ENCODE results near the gene CACNA2D3.

The CACNA2D3 gene

DNA sequence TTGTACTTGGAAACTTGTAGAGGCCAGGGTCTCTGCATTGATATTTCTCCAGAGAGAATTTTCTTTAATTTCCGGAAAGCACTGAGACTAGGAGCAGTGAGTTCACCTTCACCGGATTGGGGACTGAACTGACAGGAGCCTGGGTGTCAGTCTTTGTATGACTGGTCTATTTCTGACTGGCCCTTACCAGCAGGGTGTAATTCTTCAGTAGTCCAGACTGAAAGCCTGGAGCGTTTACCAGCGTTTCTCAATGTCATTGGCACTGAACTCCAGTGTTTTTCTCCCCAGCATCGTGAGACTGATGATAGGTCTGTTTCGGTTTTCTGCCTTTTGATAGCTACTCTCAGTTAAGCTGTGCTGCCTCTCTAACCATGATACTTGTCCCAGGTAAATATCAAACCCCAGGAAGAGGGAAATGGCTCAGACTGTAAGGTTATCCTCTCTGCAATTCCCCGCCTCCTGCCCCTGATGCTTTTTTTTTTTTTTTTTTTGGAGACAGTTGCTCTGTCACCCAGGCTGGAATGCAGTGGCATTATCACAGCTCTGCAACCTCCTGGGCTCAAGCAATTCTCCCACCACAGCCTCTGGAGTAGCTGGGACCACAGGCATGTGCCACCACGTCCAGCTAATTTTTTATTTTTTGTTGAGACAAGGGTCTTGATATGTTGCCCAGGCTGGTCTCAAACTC lies 103.6 kb downstream of the CACNA2D3 start:
- DNase-seq, result no peak

DNA sequence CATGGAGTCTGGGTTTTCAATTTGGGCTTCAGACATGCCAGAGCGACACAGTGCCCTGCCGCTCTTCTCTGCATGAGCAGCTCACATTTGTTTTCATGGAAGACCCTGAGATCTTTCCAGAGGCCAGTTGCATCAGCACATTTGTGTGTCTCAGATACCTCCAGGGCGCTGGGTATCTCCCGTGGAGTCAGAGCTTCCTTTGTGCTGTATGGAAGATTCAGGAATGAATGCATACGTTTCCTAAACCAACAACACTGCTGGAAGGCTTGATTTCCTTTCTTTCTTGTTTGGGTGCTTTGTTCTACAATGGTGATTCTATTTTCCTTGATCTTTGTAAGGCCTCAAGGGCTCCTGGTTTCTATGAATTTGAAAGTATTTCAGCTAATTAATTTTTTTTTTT lies 106.5 kb downstream of the CACNA2D3 start:
- no peak for DNase-seq

DNA sequence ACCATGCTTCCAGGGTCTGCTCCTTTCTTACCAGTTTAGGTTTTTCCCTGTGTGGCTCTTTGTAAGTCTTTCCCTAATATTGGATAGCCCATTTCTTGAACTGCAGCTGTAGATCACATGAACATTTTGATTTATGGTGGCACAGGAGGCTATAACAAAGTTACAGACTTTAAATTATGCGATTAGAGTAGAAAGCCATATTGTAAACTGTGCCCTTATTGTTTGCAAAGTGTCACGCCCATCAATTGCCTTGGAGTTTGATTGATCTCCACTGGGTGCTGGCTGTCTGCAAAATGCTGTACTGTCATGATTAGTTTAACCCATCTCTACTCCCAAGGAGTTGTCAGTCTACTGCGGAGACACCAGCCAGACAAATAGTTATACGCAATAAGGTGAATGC lies 110.3 kb downstream of the CACNA2D3 start:
- no peak for DNase-seq

DNA sequence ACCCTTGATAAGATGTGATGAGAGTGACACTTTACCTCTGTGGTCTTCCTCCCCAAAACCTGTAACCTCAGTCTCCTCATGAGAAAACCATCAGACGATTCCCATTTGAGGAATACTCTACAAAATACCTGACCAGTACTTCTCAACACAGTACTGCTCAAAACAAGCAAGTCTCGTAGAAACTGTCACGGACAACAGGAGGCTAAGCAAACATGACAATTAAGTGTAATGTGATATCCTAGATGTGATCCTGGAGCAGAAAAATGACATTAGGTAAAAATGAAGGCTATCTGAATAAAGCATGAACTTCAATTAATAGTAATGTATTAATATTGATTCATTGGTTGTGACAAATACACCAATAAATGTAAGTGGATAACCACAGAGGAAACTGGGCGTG lies 113.6 kb downstream of the CACNA2D3 start:
- DNase-seq, result no peak

DNA sequence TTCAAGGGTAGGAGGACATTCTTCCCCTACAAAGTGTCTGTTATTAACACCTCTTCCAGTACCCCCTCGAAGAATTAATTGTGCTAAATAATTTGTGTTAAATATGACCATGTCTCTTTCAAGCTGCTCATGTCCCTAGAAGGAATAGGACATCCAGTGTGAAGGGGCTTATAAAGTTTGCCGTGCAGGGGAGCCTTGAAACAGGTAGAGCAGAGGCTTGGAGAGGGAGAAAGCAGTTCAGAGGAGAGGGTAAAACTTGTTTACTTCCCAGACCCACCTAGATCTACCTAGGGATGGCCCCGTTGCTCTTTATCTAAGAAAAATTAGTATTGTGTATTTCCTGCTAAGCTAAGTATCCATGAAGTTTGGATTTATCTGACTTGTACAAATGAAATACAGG lies 114.8 kb downstream of the CACNA2D3 start:
- DNase-seq, result no peak

DNA sequence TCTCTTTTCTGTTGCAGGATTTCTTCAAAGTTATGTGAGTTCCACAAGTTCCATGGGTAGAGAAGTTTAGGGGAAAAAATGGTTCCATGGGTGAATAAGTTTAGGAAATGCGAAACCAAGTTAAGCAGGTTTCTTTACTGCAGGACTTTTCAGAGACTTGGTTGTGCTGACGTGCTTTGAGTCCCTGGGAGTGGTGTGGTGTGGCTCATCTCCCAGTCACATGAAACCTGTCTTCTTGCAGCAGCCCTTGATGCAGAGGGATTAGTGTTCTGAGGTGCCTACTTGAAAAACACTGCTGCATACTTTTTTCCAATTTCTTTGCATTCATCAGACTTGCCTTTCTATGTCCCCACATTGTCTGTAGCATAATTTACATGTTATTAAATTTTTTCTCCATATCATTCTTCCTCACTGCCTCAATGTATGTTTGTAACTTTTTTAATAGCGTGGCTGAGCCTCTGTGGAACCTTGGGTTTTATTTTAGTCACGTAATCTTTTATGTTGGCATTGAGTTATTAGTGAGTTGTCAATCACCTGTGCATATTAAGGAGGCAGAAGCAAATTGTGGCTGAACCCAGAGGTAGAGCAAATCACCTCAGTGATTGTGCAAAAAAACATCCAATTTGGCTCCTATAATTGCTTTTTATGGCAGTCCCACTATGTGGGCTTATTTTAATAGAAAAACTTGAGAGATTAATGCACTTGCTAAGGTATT lies 115.6 kb downstream of the CACNA2D3 start:
- no peak for DNase-seq

DNA sequence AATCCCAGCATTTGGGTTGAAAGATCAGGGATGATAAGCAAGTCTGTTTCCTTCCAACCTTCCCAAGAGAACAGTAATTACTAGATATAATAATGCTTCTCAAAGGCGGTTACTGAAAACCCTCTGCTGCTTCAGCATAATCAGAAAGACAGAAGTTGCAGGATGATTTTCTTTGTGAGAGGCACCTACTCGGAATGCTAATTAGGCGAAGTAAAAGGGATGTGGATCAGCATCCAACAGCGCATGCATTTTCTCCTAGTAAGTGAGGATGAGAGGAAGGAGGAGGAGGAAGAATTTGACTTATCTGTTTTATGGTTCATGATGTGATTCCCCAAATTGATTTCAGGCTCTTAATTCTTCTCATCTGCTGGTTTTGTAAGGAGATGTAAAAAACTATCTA lies 118.0 kb downstream of the CACNA2D3 start:
- no peak for DNase-seq

DNA sequence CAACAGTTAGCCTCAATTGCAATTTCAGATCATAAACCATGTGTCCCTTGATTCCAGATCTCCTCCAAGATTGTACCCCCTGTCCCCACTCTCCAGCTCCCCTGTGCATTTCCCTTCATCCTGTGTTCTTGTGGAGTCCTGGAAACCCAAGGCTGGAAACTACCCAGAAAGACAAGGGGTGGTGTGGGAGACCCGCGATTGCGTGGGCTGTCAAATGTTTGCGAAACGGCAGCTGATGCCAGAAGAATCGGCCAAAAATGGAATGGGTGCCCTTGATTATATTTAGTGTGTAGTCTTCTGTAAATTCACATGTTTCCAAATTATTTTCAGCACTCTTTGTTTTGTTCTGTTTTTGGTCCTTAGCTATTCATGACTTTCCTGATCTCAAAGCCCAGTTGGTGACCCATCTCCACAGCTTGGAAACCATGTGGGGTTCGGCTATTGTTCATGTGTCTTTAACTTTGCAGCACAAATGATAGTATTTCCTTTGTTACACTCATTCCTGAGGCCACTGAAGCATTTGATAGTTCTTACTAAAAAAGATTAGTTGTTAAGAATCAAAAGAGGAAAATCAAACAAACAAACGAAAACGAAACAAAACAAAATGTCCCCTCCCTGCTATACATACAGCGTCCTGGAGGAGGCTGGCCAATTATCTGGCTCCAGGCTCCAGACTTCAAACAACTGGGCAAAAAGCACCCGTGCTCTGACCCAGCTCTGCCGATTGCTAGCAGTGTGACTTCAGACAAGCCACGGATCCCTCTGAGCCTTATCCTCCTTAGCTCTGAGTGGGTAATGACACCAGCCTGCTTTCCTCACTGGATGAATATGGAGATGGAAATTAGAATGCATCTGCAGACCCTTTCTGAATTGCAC lies 120.9 kb downstream of the CACNA2D3 start:
- DNase-seq, result no peak

DNA sequence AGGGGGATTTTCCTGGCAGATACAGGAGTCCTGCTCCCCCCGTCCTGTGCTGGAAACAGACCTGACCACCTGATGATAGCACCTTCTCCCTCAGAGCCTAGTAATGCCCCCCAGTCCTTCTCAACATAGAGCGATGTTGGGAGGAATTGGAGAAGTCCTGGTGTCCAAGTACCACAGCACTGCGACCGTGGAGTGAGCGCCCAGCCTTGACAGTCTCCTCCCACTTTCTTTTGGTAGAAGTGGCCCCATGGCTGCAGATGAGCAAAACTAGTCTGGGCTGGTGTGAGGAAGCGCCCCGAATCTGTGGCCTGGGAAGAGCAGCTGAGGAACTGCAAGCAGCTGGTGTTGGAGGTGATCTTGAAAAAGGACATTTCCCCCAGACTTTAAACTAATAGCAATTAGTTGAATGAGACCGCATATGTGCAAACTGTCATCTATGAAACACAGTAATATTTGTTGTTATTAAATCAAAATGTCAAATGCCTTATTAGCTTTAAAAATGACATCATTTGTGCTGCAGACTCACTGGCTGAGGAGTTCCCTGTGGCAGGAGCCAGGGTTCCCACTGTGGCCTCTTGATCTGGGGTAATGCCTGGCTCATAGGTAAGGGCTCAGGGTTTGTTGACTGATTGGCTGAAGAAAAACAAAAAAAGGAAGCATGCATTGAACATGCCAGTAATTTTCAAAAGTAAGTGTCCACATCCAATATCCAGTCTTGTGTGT lies 121.8 kb downstream of the CACNA2D3 start:
- no peak for DNase-seq

DNA sequence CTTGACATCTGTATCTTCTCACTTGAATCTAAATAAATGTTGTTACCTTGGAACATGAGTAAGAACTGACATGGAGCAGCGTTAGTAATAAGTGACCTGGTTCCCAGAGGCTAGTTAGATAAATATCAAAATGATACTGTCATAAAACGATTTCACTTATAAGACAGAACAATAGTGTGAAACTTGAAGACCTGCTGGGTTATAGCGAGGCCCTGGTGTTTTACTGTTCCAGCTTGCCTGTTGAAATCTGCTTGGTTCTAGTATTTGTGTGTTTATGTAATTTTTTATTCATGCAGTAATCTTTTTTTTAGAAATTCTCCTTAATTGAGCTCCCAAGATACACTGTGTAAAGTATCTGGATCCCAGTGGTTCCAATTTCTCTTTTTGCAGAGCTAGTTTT lies 129.4 kb downstream of the CACNA2D3 start:
- no peak for DNase-seq

DNA sequence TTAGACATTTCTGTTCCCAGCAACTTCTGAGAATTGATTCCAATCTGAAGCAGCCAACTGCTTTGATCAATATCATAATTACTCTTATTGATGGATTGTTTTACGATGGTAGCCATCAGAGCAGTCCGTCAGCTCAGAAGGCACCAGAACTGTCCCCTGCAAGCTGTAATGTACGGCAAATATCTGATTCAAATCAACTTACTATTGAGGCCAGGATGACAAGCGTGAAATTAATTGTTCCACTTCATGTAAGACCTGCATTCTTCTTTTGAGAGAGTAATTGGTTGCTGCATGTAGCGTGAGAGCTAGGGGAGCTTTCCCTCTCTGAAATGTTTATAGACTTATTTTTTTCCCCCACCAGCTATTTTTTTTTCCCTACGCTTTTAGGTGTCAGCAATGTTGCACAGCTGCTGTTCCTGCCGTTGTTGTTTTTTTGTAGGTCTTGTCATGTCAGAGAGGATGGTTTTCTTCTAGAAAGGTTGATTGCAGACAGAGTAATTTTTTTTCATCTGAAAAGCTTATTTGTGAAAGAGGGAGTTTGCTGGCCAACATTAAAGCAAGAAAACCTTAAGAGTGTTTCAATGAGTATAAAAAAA lies 134.9 kb downstream of the CACNA2D3 start:
- DNase-seq, result no peak

DNA sequence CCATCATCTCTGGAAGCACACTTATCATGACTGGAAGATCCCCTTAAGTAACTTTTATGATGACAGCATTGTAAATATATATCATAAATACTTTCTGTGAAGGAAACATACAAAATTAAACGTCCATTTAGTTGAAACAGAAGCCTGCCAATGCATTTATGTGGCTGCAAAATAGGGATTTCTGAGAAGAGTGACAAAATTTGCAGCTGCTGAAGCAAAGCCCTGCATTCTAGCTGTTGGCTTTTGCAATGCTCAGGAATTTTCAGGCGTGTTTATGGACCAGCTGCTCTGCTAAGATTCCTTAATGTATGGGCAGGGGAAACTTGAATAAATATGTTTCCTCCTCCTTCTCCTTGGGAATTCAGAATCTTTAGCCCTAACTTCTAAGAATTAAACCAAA lies 137.3 kb downstream of the CACNA2D3 start:
- no peak for DNase-seq

DNA sequence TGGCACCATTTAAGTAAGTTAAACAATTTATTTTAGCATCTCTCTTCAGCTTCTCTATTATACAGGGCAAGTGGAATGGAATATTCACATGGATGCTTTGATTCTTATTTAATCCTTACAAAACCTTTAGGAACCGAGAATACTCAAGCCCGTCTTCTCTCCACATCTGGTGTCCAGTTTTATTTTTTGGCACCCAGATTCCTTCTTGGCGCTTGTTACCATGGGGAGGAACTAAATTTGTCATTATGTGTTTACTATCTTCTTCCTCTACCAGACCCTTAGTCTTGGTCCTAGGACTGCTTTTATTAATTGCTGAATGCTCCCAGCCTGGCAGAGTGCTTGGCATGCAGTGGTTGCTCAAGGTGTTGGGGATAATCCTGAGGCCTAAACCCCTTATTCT lies 138.8 kb downstream of the CACNA2D3 start:
- no peak for DNase-seq

DNA sequence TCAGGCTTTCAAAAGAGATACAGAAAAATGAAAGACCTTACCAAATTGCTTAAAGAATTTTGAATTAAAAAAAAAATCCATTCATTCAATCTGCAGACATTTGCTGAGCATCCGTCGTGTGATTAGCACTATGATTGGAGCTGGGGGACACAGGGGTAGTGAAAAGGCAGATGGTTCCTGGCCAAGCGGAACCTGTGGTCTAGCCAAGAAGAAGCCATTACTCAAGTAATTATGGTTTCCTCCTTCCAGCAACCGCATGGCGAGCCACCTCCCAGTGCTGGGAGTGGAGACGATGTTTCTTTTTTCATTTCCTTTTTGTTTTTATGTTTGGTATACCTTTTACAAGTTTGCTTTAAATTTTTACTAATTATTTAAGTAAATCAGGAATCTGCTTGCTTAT lies 140.2 kb downstream of the CACNA2D3 start:
- no peak for DNase-seq

DNA sequence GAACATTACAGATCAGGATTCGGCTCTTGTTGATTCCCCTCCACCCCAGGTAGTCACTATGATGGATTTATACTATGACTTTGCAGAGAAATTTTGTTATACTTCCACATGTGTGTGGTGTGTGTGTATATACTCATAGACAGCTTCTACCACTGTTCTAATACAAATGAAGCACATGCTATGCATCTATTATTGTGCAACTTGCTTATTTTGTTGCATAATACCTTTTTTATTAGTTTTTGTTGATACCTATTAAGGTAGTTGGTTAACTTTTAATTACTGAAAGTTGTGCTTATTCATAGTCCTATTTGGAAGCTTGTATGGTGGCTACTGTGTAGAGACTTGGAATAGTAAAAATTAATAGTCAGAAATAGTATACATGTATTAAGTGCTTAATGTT lies 140.6 kb downstream of the CACNA2D3 start:
- DNase-seq, result no peak

DNA sequence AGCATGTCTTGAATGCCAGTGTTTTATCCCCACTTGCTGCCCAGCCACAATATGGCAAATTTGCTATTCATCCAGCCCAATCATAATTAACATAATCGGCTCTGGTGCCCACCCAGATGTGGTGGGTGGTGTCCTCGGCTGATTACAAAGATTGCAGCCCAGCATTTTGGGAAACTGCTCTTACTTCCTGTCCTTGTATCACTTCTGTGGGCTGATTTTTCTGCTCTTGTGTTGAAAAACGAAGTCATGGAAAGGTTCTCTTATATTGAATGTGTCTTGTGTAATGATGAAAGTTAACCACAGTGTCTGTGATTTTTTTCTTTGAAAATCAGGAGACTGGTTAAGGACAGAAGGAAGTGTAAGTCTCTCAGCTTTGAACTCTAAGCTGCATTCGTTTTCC lies 141.7 kb downstream of the CACNA2D3 start:
- DNase-seq, result no peak

DNA sequence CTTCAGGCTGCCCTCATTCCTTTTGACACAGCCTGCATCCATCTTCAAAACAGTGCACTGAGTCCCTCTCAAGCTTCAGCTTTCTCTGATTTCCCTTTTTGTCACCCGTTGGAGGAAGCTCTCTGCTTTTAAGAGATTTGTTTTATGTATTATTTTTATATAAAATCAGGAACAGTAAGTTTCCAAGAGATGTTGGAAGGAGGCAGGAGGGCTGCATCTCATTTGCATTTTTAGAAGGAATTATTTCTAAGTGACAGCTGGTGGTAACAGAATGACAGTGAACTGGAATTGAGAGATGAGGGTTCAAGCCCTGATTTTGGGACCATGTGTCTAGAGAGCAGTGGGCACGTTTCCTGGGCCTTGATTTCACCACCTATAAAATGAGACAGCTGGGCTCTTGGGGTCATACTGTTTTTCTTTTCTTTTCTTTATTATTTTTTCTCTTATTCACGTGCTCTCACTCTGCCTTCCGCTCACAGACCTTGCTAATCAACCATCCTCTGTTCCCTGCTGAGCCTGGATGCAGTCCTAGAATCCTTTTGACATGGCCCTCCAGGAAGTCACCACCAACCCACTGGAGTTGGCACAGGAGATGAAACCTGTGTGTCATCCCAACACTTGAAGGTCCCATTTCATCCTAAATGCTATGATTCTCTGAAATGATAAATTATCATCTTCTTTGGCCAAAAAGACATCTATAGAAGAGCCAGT lies 148.6 kb downstream of the CACNA2D3 start:
- no peak for DNase-seq

DNA sequence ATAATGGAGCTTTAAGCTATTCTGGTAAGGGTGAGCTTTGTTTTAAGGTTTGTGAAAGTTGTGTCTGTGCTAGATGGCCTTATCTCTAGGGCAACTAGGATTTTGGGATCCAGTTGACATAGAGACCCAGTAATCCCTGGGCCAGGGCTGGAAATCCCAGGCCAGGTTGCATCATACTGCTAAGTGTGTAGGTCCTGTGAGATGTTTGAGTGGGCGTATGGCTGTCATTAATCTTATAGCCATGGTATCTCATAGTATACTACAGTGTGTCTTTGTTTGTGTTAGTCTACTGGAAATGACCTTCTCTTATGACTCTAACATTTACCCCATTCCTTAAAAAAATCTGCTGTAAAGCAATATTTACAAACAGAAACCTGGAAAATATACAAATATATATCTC lies 151.4 kb downstream of the CACNA2D3 start:
- no peak for DNase-seq

DNA sequence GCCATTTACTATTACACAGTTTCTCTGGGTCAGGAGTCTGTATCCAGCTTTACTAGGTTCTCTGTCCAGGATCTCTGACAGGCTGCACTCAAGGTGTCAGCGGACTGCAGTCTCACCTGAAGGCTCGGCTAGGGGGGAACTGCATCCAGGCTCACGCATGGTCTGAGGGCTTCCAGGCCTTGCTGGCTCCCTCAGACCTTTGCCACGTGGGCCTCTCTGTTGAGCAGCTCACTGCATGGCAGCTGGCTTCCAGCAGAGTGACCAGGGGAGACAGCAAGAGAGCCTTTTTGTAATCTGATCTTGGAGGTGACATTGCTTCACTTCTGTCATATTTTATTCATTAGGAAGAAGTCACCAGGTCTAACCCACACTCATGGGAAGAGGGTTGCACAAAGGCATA lies 152.3 kb downstream of the CACNA2D3 start:
- no peak for DNase-seq

DNA sequence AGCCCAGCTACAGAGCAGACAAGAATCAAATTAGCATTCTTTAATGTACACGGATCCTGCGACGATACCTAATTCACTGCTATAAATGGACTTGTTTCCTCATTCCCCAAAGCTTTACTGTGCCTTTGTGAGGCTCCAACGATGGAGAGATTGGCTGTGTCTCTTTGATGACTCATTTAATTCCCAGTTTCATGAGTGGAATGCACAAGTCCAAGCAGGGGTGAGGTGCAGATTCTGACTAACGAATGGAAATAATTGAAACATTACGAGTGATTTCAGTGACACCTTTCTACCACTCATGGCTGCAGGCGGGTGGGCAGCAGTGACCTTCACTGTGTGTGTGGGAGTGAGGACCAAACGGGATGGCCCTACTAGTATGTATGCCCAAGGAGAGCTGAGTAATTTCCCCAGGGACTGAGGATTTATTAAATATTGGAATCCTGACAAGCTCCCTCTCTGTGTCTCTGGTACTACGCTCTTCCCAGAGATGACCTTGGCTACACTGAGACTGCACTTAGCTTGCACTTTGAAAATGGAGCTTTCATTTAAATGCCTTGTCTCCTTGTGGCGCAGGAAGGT lies 156.7 kb downstream of the CACNA2D3 start:
- no peak for DNase-seq

DNA sequence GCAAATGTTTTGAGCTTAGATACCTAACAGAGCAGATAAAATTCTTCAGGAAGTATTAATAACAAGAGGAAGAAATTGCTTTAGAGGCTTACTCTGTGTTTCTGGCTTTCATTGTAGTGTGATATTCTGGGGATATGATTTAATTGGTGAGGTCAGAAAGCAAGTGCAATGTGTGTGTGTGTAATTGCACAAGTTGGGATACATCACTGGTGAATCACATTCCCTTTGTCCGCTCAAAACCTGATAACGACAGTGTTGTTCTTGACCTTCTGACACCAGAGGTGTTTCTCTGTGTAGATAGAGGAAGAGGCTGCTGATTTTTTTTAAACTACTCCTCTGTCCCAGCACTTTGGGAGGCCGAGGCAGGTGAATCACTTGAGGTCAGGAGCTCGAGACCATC lies 161.1 kb downstream of the CACNA2D3 start:
- no peak for DNase-seq

DNA sequence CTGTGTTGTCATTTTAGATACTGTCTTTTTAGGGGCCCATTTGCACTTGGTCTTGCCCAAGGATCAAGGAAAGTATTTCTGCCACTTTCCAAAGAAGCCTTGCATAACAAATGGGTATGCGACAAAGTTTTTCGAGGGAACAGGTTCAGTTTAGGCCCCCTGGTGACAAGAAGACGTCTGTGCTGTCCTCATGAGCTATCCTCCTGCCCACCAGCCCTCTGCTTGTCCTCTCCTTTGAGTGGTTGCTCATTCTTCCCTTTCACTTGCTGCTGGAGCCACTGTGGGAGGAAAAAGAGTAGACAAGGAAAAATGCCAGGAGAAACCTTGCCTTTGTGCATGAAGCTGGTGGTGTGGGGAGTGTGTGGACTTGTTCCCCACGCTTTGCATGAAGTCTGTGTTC lies 171.9 kb downstream of the CACNA2D3 start:
- DNase-seq, result no peak
